GM23338 (cell line): Measurements from ENCODE around the gene TRIM72. TPM values are rescaled to one million over a fixed set of nuclear protein-coding genes. Genes with fewer than 3 reads are reported as not detected.

Experiments
- ATAC-seq: fragments of 200-7000 bp; cut with Tn5 transposase; 3 replicates; pipeline ENCODE4 v1.9.1; 2020
- DNase-seq: peaks from one replicate; pipeline ENCODE4 v3.0.0-alpha.2; 2015; ENCODE audit warnings: low spot score
- H2AFZ ChIP-seq: fragments of 200-600 bp; sonication (generic); 2 replicates; pipeline ENCODE4 v1.8.0; 2016; ENCODE audit warnings: antibody characterized with exemption, mild to moderate bottlenecking, moderate library complexity
- H3F3A ChIP-seq: fragments of 200-600 bp; sonication (generic); replicated peaks from 2 replicates; pipeline ENCODE4 v1.8.0; 2017; ENCODE audit warnings: antibody characterized with exemption, mixed run types, low read depth
- H3K27ac ChIP-seq: fragments of 200-600 bp; sonication (generic); 2 replicates; pipeline ENCODE4 v1.6.1; 2016; ENCODE audit warnings: low read depth
- H3K27me3 ChIP-seq: fragments of 200-600 bp; sonication (generic); 2 replicates; pipeline ENCODE4 v1.8.0; 2016; ENCODE audit warnings: mild to moderate bottlenecking, mixed run types, moderate library complexity; ENCODE audit not compliant: insufficient read depth
- H3K36me3 ChIP-seq: fragments of 200-600 bp; sonication (generic); 2 replicates; pipeline ENCODE4 v1.8.0; 2016; ENCODE audit warnings: mild to moderate bottlenecking; ENCODE audit not compliant: insufficient read depth
- H3K4me1 ChIP-seq: fragments of 200-600 bp; sonication (generic); 2 replicates; pipeline ENCODE4 v1.8.0; 2016; ENCODE audit warnings: mild to moderate bottlenecking, moderate library complexity; ENCODE audit not compliant: insufficient read depth
- H3K4me2 ChIP-seq: fragments of 200-600 bp; sonication (generic); 2 replicates; pipeline ENCODE4 v1.7.1; 2017; ENCODE audit warnings: mixed run types
- H3K4me3 ChIP-seq: fragments of 200-600 bp; sonication (generic); 2 replicates; pipeline ENCODE4 v1.6.1; 2016; ENCODE audit warnings: mixed run types
- H3K79me2 ChIP-seq: fragments of 200-600 bp; sonication (generic); replicated peaks from 2 replicates; pipeline ENCODE4 v1.8.0; 2017; ENCODE audit warnings: mild to moderate bottlenecking; ENCODE audit not compliant: insufficient read depth
- H3K9me2 ChIP-seq: fragments of 200-600 bp; sonication (generic); 2 replicates; pipeline ENCODE4 v1.8.0; 2017; ENCODE audit not compliant: insufficient read depth
- H4K20me1 ChIP-seq: fragments of 200-600 bp; sonication (generic); replicated peaks from 2 replicates; pipeline ENCODE4 v1.8.0; 2017; ENCODE audit warnings: mild to moderate bottlenecking; ENCODE audit not compliant: insufficient read depth
- H3K27ac Mint-ChIP-seq: 2 replicates; pipeline ENCODE4 v1.8.0; 2020; ENCODE audit warnings: inconsistent platforms, mild to moderate bottlenecking, moderate library complexity, mixed read lengths
- H3K27me3 Mint-ChIP-seq: 3 replicates; pipeline ENCODE4 v1.8.0; 2022; ENCODE audit warnings: low read depth, mild to moderate bottlenecking, moderate library complexity, mixed read lengths, inconsistent platforms; ENCODE audit not compliant: insufficient read depth, poor library complexity
- H3K36me3 Mint-ChIP-seq: 3 replicates; pipeline ENCODE4 v1.8.0; 2021; ENCODE audit warnings: low read depth, mild to moderate bottlenecking, inconsistent platforms, moderate library complexity, mixed read lengths
- H3K4me1 Mint-ChIP-seq: 3 replicates; pipeline ENCODE4 v1.8.0; 2020; ENCODE audit warnings: mild to moderate bottlenecking, inconsistent platforms, mixed read lengths
- H3K4me3 Mint-ChIP-seq: 3 replicates; pipeline ENCODE4 v1.8.0; 2021; ENCODE audit warnings: moderate library complexity, mild to moderate bottlenecking, inconsistent platforms, mixed read lengths
- H3K9me3 Mint-ChIP-seq: 3 replicates; pipeline ENCODE4 v1.8.0; 2020; ENCODE audit warnings: moderate library complexity, mild to moderate bottlenecking, inconsistent platforms, mixed read lengths
- CREB1 ChIP-seq: fragments of 250-450 bp; sonication (Bioruptor Pico); IDR thresholded peaks from 2 replicates; pipeline ENCODE4 v1.5.0; 2020; ENCODE audit warnings: low read depth, mild to moderate bottlenecking, moderate library complexity
- CTCF ChIP-seq, 2 experiments: fragments of 200-600 bp in 1 of 2; sonication (generic) in 1 of 2; conservative IDR thresholded peaks; 2 replicates each; pipeline versions ENCODE4 v1.5.1 to v1.6.1; 2016 to 2017; ENCODE audit warnings: antibody characterized with exemption in 2 of 2, low read depth in 2 of 2, mild to moderate bottlenecking in 2 of 2, moderate library complexity in 1 of 2
- EZH2 ChIP-seq: fragments of 200-600 bp; sonication (generic); IDR thresholded peaks from one replicate; pipeline ENCODE4 v1.8.0; 2017; ENCODE audit warnings: antibody characterized with exemption, mild to moderate bottlenecking, low read depth; ENCODE audit not compliant: unreplicated experiment
- EZH2phosphoT487 ChIP-seq: fragments of 200-600 bp; sonication (generic); IDR thresholded peaks from one replicate; pipeline ENCODE4 v1.8.1; 2018; ENCODE audit warnings: antibody characterized with exemption; ENCODE audit not compliant: unreplicated experiment
- NANOG ChIP-seq: IDR thresholded peaks from 2 replicates; pipeline ENCODE4 v1.6.1; 2016; ENCODE audit warnings: antibody characterized with exemption, borderline replicate concordance
- REST ChIP-seq: IDR thresholded peaks from one replicate; pipeline ENCODE4 v1.6.1; 2018; ENCODE audit warnings: antibody characterized with exemption; ENCODE audit not compliant: unreplicated experiment
- STAT1 ChIP-seq: IDR thresholded peaks from one replicate; pipeline ENCODE4 v1.6.1; 2016; ENCODE audit warnings: antibody characterized with exemption; ENCODE audit not compliant: unreplicated experiment
- ZNF331 ChIP-seq: fragments of 250-450 bp; sonication (Bioruptor Pico); IDR thresholded peaks from 2 replicates; pipeline ENCODE4 v1.5.0; 2020; ENCODE audit warnings: low read depth, mild to moderate bottlenecking, moderate library complexity
- polyA plus RNA-seq: library from polyadenylated mRNA; unstranded; fragments of >200 nt; fragmentation: Nextera tagmentation; extraction: Ambion mirVana; gene quantifications from 2 replicates; pipeline ENCODE4 v1.2.1, GENCODE V29; 2016
- total RNA-seq: library from RNA; depleted of rRNA; stranded (reverse); fragments of >200 nt; shearing (Covaris generic); gene quantifications from 2 replicates; pipeline ENCODE4 v1.2.3, GENCODE V29; 2014

TRIM72 gene
- total and polyA plus RNA-seq, 2 experiments from 2014 or later: 0.81 to 1.3 TPM

- Histone ChIP-seq H3K27me3 (no peaks in the 10 kb centered on the region), H3K4me2 (no peak overlapping the region), H3K9me2 (no peaks in the 10 kb centered on the region), H4K20me1 (no peaks in the 10 kb centered on the region), H3K27ac (no peak overlapping the region), H3K4me1 (no peaks in the 10 kb centered on the region), H2AFZ (no peak overlapping the region), H3K4me3 (no peak overlapping the region), H3K79me2 (no peaks in the 10 kb centered on the region), H3F3A (no peaks in the 10 kb centered on the region), H3K36me3 (no peaks in the 10 kb centered on the region)
- Mint-ChIP-seq H3K27me3 (peaks cover 7% of the 10 kb centered on the region), H3K9me3 (no peaks in the 10 kb centered on the region; the same call in 2 of the 3 replicates), H3K36me3 (no peaks in the 10 kb centered on the region), H3K4me3 (no peak overlapping the region), H3K27ac (no peak overlapping the region), H3K4me1 (peaks cover 3% of the 10 kb centered on the region; the same call in 1 of the 3 replicates)
- no peak for ATAC-seq
- no peak for TF ChIP-seq EZH2phosphoT487
- DNase-seq: no peak
These were observed 46.4 kb downstream of the TRIM72 start for GRCh38 chr16:31260136-31260931.

GRCh38 chr16:31262084-31262483 lies 48.2 kb downstream of the TRIM72 start:
- H3K27me3 Mint-ChIP-seq: peaks cover 4% of the 10 kb centered on the region
- H3K4me1 Mint-ChIP-seq: peaks cover 7% of the 10 kb centered on the region
- H3K79me2 ChIP-seq: no peaks in the 10 kb centered on the region
- no peaks in the 10 kb centered on the region for H3K4me1 ChIP-seq
- H3K9me3 Mint-ChIP-seq: no peaks in the 10 kb centered on the region; the same call in 2 of the 3 replicates
- TF ChIP-seq EZH2: no peak
- no peak for TF ChIP-seq CTCF (conservative IDR thresholded peaks at IDR 0.05; ENCODE audit: low read depth in 2 of 2)
- no peak for TF ChIP-seq ZNF331
- no peak for TF ChIP-seq REST
- no peak for TF ChIP-seq STAT1
- TF ChIP-seq CREB1: no peak
- no peak for TF ChIP-seq NANOG
- no peak for TF ChIP-seq EZH2phosphoT487
- no peak overlapping the region for H3K27ac ChIP-seq
- no peaks in the 10 kb centered on the region for H3K9me2 ChIP-seq
- no peak overlapping the region for H2AFZ ChIP-seq
- no peaks in the 10 kb centered on the region for H3K36me3 ChIP-seq
- no peaks in the 10 kb centered on the region for H3F3A ChIP-seq
- H3K36me3 Mint-ChIP-seq: no peaks in the 10 kb centered on the region
- ATAC-seq (no peak), DNase-seq (no peak)
- H3K4me2 ChIP-seq: no peak overlapping the region
- H3K4me3 ChIP-seq: no peak overlapping the region
- no peak overlapping the region for H3K4me3 Mint-ChIP-seq
- no peak overlapping the region for H3K27ac Mint-ChIP-seq
- H3K27me3 ChIP-seq: no peaks in the 10 kb centered on the region
- no peaks in the 10 kb centered on the region for H4K20me1 ChIP-seq
